ENCODE results near the gene NUDT2. TPM values are rescaled to one million over a fixed set of nuclear protein-coding genes. Genes with fewer than 3 reads are reported as not detected.

NUDT2 gene
- total RNA-seq, 2 experiments from 2014 or later = 17.5 to 19.7 TPM

DNA sequence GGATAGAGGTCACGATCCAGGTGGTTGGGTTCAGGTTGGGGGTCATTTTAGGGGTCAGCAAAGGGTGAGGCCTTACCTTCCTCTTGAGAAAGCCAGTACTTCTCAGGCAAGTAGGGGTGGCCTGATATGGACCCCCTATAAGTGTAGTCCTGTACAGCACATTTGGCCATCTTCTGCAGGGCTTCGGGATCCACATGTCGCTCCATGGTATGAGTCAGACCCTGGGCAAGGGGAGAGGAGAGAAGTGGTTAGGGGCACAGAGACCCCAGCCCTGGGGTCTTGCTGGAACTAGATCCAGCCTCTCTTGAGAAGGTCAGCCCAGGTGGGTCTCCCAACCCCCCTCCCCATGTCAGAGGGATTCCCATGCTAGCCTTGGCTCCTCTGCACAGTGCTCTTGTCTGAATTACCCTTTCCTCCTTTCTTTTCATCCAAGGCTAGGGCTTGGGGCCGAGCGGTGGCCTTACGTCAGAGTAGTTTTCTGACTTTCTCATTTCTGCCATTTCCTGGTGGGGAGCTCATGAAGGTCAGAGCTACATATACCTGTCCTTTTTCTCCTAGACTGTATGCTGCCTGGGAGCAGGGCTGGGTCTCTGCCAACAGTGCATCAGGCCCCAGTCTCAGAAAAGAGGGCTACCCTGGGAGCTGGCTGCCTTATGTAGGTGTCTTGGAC lies 56.3 kb downstream of the NUDT2 start:
- Mint-ChIP-seq H3K27me3 (peaks cover 11% of the 10 kb centered on the region), H3K4me3 (no peak overlapping the region), H3K27ac (no peak overlapping the region), H3K9me3 (no peaks in the 10 kb centered on the region), H3K36me3 (ENCODE audit: low read depth) (no peaks in the 10 kb centered on the region), H3K4me1 (peaks cover 9% of the 10 kb centered on the region)
- DNase-seq = no peak
- ChIA-PET POLR2A (no interaction called here), CTCF (interaction anchor here (0.6 to 0.9 kb wide), 3 partner anchors 8 to 774 kb away, joined by 3 to 4 read pairs (median 3); no protein-coding TSS in a partner anchor)

- Mint-ChIP-seq H3K27me3 (peaks cover 13% of the 10 kb centered on the region), H3K27ac (no peak overlapping the region), H3K36me3 (ENCODE audit: low read depth) (no peaks in the 10 kb centered on the region), H3K9me3 (no peaks in the 10 kb centered on the region), H3K4me3 (no peak overlapping the region), H3K4me1 (no peaks in the 10 kb centered on the region)
- POLR2A ChIA-PET = no interaction called here
- peak; percentile 3 for DNase-seq
- CTCF ChIA-PET = interaction anchor here (0.6 to 0.9 kb wide), 2 partner anchors 9 to 775 kb away, joined by 3 to 4 read pairs; no protein-coding TSS in a partner anchor
Measured at GRCh38 chr9:34386656-34387055, 57.3 kb downstream of the NUDT2 start.

DNA sequence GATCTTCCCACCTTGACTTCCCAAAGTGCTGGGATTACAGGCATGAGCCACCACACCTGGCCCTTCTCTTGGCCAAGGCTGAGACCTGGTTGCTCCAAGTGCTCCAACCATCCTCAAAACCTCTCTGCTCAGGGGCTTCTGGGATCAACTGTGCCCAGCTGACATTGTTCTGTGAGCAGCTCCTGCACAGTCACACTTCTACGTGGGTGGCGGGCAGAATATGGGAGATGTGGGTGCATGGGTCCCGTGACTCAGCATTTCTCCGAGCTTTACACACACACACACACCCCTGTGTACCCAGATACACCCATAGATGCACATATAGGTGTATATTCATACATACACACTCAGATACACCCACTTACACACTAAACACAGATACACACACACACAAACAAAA lies 57.9 kb downstream of the NUDT2 start:
- no peak overlapping the region for H3K4me3 Mint-ChIP-seq
- no peaks in the 10 kb centered on the region for H3K36me3 Mint-ChIP-seq (ENCODE audit: low read depth)
- H3K27ac Mint-ChIP-seq = no peak overlapping the region
- H3K27me3 Mint-ChIP-seq = peaks cover 16% of the 10 kb centered on the region
- CTCF ChIA-PET = interaction anchor here (1.6 to 2.4 kb wide), 2 partner anchors 8 to 10 kb away, joined by 3 to 7 read pairs; partner anchors contain the start of gene MYORG
- DNase-seq = peak; percentile 1
- POLR2A ChIA-PET = no interaction called here
- H3K4me1 Mint-ChIP-seq = no peaks in the 10 kb centered on the region
- no peaks in the 10 kb centered on the region for H3K9me3 Mint-ChIP-seq

DNA sequence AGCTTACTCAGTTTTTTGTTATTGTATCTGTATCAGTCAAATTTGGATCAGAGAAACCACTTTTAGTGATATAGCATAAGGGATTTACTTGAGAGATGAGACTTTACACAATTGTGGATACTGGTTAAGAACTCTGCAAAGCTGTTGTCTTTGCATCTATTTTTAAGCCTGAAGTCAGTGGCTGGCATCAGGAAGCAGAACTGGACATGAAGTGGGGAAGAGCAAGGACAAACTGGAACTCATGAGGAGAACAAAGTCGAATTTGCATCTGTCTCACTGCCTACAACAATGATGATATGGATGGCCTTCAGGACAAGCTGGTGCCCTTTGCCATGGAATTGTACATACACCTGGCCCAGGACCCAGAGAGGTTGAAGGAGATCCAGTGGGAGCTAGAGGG lies 63.1 kb downstream of the NUDT2 start:
- Mint-ChIP-seq H3K27ac (no peak overlapping the region), H3K4me3 (no peak overlapping the region)
- POLR2A ChIA-PET = no interaction called here

More for the DNA sequence above, 63.1 kb downstream of the NUDT2 start:
- DNase-seq = no peak
- peaks cover 21% of the 10 kb centered on the region for H3K27me3 Mint-ChIP-seq
- CTCF ChIA-PET = interaction anchor here (1.5 kb wide), 1 partner anchor 12 kb away, joined by 9 read pairs; no protein-coding TSS in a partner anchor
- no peaks in the 10 kb centered on the region for H3K4me1 Mint-ChIP-seq
- H3K36me3 Mint-ChIP-seq (ENCODE audit: low read depth) = no peaks in the 10 kb centered on the region
- no peaks in the 10 kb centered on the region for H3K9me3 Mint-ChIP-seq

Other genes starting within 250 kb of the NUDT2 start
- 10 to 100 TPM; 41.7 to 45.4 TPM for gene DCAF12, start 202.9 kb upstream of the NUDT2 start, total RNA-seq
- 10 to 100 TPM; 31.6 to 38.8 TPM for gene UBAP1, start 150.5 kb upstream of the NUDT2 start, total RNA-seq
- 10 to 100 TPM; 11.0 to 12.5 TPM for gene KIF24, start 301 bp upstream of the NUDT2 start, total RNA-seq
- 1 to 10 TPM; 2.7 to 2.8 TPM for gene MYORG, start 47.3 kb downstream of the NUDT2 start, total RNA-seq
- gene FAM219A, start 129.0 kb downstream of the NUDT2 start, total RNA-seq = 10 to 100 TPM; 11.6 to 12.7 TPM
- gene DNAI1, start 129.2 kb downstream of the NUDT2 start, total RNA-seq = not detected
- not detected for gene ENHO, start 193.4 kb downstream of the NUDT2 start, total RNA-seq

Data from activated CD4-positive, alpha-beta T cell treated with anti-CD3 and anti-CD28 coated beads, Interleukin-2, amount 10 ng/mL, durations not matched to agents 7 days and 5 days (primary cell).